AG04450 (cell line): ENCODE data around the gene C1QTNF5. TPM values are rescaled to one million over a fixed set of nuclear protein-coding genes. Genes with fewer than 3 reads are reported as not detected.
A peak's percentile ranks its signal among the peaks of the same experiment; 100 is the strongest.

ENCODE experiments used
- CTCF ChIA-PET: fragments of 300-600, 350-600 bp; formaldehyde crosslinking; extraction: SDS; loops from one replicate; lab custom pipeline; 2022; ENCODE audit warnings: antibody characterized with exemption, inconsistent platforms; lab: Charles Lee
- POLR2A ChIA-PET: fragments of 350-600 bp; formaldehyde crosslinking; extraction: SDS; loops from one replicate; lab custom pipeline; 2021; ENCODE audit warnings: antibody characterized with exemption, inconsistent platforms; lab: Yijun Ruan, JAX
- DNase-seq: peaks from one replicate; pipeline ENCODE4 v3.0.0-alpha.2; 2011; ENCODE audit warnings: low read depth, low spot score
- H3K27ac ChIP-seq: one replicate; pipeline ENCODE4 v1.5.1; 2012; ENCODE audit warnings: low read depth, low read length, control low read depth
- H3K27me3 ChIP-seq: one replicate; pipeline ENCODE4 v1.6.0; 2012; ENCODE audit warnings: low read length; ENCODE audit not compliant: control insufficient read depth, insufficient read depth
- H3K4me3 ChIP-seq: 2 replicates; pipeline ENCODE4 v1.5.1; 2011; ENCODE audit warnings: mild to moderate bottlenecking, low read depth, low read length, control low read depth
- H3K9me3 ChIP-seq: 2 replicates; pipeline ENCODE4 v1.5.1; 2012; ENCODE audit warnings: low read length; ENCODE audit not compliant: control insufficient read depth, insufficient read depth
- polyA plus RNA-seq: library from polyadenylated mRNA; depleted of rRNA; stranded (reverse); fragments of >200 nt; gene quantifications from 2 replicates; pipeline ENCODE4 v1.2.3, GENCODE V29; 2011
- TF ChIP-seq, protein P1 (sequence below): IDR thresholded peaks from 2 replicates; pipeline ENCODE4 v1.5.1; 2011; ENCODE audit warnings: low read depth, low read length, control low read depth, inconsistent platforms

The C1QTNF5 gene
- polyA plus RNA-seq, 1 experiment, result 8.3 TPM

DNA sequence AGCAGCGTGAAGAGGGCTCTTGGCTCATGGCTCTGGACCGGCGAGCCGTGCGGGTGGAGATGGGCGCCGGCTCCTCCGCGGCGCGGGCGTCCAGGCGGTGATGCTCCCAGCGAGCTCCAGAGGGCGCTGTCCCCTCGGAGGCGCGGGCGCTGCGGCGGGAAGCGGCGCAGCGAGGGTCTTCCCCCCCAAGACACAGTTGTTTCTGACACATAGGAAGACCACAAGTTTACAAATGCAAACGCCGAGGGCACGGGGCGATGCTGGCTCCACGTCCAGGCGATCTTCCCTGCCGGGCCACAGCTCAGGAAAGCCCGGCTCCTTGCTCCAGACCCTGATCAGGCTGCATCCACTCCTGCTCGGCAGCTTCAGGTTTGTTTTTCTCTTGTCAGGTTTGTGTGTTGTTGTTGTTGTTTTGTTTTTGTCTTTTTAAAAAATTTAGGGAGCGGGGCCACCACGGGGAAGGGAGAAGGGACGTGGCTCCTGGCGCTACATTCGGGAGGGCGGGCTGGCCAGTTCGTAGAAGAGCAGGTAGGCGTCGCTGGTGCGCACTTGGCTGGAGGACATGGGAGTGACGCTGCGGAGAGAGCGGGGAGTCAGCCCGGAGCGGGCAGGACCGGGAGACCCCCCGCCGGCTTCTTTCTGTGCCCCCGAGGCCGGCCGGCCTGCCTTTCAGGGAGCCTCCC is 15.8 kb upstream of the C1QTNF5 start:
- POLR2A ChIA-PET, result interaction anchor here (1.0 to 1.5 kb wide), 4 partner anchors 18 to 118 kb away, joined by 3 to 6 read pairs (median 4); partner anchors contain the start of gene THY1
- CTCF ChIA-PET, result interaction anchor here (0.6 to 4.6 kb wide), 61 partner anchors 8 to 752 kb away, joined by 3 to 123 read pairs (median 4); partner anchors contain the start of genes C1QTNF5, C2CD2L, CBL and USP2
- Histone ChIP-seq H3K27ac (no peak overlapping the region), H3K27me3 (peaks cover 20% of the 10 kb centered on the region), H3K4me3 (peak overlapping the region; percentile 66), H3K9me3 (no peaks in the 10 kb centered on the region)
- DNase-seq, result no peak
- TF ChIP-seq, protein P1, sequence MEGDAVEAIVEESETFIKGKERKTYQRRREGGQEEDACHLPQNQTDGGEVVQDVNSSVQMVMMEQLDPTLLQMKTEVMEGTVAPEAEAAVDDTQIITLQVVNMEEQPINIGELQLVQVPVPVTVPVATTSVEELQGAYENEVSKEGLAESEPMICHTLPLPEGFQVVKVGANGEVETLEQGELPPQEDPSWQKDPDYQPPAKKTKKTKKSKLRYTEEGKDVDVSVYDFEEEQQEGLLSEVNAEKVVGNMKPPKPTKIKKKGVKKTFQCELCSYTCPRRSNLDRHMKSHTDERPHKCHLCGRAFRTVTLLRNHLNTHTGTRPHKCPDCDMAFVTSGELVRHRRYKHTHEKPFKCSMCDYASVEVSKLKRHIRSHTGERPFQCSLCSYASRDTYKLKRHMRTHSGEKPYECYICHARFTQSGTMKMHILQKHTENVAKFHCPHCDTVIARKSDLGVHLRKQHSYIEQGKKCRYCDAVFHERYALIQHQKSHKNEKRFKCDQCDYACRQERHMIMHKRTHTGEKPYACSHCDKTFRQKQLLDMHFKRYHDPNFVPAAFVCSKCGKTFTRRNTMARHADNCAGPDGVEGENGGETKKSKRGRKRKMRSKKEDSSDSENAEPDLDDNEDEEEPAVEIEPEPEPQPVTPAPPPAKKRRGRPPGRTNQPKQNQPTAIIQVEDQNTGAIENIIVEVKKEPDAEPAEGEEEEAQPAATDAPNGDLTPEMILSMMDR, result peak; percentile 80

DNA sequence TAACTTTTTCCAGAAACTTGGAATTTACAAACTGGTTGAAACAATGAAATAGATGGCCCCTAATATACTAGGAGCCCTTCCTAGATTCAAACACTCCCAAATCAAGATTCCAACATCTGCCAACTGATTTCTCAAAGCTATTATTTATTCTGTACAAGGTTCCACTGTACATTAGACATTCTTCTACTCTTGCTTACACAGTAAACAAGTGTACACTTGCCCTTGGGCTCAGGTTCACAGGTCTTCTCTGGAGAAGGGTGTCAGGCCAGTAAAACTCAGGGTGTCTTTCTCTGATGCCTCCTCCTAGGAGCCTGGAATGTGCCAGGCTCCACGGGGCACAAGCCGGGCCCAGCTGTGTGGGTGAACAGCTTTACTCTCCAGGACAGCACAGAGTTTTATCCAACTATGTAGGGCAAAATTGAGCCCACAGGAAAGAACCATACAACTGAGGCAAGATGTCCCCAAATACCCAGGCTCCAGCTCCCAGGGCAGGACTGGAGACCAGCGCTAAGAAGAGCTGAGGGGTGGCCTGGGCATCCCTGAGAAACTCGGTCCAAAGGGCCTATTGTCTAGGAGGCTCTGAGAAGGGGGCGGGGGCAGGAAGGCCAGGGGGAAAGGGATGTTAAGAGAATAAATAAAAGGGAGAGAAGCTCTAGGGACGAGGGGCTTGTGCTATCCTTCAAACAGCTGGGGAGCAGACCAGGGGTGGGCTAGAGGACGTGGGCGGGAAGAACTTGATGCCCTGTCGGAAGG is 14.6 kb upstream of the C1QTNF5 start:
- no peak for DNase-seq
- Histone ChIP-seq H3K27ac (no peak overlapping the region), H3K27me3 (peaks cover 26% of the 10 kb centered on the region), H3K9me3 (no peaks in the 10 kb centered on the region), H3K4me3 (no peak overlapping the region)
- ChIA-PET POLR2A (interaction anchor here (1.3 to 1.5 kb wide), 2 partner anchors 19 to 120 kb away, joined by 5 to 6 read pairs; no protein-coding TSS in a partner anchor), CTCF (interaction anchor here (0.8 to 4.6 kb wide), 29 partner anchors 7 to 269 kb away, joined by 3 to 123 read pairs (median 10); partner anchors contain the start of genes C1QTNF5 and USP2)
- TF ChIP-seq, protein P1, result no peak

DNA sequence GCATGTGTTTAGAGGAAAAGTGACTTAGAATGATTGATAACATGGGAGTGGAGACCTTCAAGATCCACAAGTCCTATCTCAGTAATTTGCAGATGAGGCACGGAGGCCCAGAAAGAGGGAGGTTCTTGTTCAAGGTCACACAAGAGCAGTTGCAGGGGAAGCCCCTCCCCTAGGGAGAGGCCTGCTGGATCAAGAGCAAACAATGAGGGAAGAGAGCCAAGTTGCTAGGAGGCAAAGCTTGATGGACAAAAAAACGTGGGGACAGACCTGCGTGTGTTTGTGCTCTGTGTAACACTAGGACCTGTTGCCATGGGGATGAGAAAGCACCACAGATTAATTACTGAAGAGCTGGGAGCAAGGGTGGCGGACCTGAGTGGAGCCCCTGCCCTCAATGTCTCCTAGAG is 12.2 kb upstream of the C1QTNF5 start:
- Histone ChIP-seq H3K9me3 (no peaks in the 10 kb centered on the region), H3K27ac (no peak overlapping the region), H3K27me3 (peaks cover 31% of the 10 kb centered on the region), H3K4me3 (no peak overlapping the region)
- TF ChIP-seq, protein P1, result no peak
- POLR2A ChIA-PET, result no interaction called here
- CTCF ChIA-PET, result interaction anchor here (1.0 to 2.0 kb wide), 6 partner anchors 12 to 122 kb away, joined by 3 to 11 read pairs (median 6); partner anchors contain the start of gene C1QTNF5
- no peak for DNase-seq

DNA sequence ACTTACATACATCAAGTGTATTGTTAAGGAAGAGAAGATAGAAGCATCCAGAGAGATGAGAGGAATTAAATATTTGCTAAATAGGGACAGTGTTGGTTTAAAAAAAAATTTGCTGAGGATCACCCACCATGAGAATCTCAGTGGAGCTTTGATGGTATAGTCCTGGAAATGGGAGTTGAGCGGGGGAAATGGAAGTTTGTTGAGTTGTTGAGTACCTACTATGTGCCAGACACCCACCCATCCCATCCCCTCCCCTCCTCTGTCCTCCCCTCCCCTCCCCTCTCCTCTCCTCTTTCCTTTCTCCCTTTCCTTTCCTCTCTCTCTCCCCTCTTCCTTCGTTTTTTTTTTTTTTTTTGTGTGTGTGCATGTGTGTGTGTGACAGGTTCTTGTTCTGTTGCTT is 10.5 kb upstream of the C1QTNF5 start:
- ChIA-PET POLR2A (no interaction called here), CTCF (interaction anchor here (0.6 to 1.5 kb wide), 4 partner anchors 11 to 124 kb away, joined by 3 to 8 read pairs (median 7); no protein-coding TSS in a partner anchor)
- H3K9me3 ChIP-seq, result no peaks in the 10 kb centered on the region
- peaks cover 45% of the 10 kb centered on the region for H3K27me3 ChIP-seq
- DNase-seq, result no peak
- H3K4me3 ChIP-seq, result no peak overlapping the region
- TF ChIP-seq, protein P1, result no peak
- no peak overlapping the region for H3K27ac ChIP-seq
